NCI-H2227 treated with DMSO at 0.1 percent for 48 hours (cell line): Measurements from ENCODE around the gene CLDN7.
"Not testable (repeated sequence)": the region's sequence is repeated elsewhere in the genome, so short reads cannot be mapped to it uniquely, and the experiment has no call there.

Experiments
- DNase-seq: peaks from one replicate; lab custom pipeline; 2025; lab: John Stamatoyannopoulos, UW

CLDN7 gene

DNA sequence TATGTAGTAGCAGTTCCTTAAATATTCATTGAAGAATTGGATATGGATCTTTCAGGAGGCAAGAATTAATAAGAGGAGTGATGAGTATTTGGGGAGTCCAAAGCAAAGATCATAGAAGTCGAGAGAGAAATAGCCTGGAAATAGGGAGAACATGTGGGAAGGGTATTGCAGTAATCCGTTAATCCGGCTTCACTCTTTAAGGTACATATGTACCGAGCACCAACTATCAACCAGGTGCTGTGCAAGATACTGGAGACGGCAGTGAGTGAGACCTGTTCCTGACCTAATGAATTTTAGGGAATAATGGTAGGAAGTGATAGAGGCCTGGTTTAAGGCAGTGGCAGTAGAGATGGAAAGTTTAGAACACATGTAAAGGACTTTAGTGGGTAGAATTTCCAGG, 9.2 kb downstream of the CLDN7 start:
- no peak for DNase-seq

DNA sequence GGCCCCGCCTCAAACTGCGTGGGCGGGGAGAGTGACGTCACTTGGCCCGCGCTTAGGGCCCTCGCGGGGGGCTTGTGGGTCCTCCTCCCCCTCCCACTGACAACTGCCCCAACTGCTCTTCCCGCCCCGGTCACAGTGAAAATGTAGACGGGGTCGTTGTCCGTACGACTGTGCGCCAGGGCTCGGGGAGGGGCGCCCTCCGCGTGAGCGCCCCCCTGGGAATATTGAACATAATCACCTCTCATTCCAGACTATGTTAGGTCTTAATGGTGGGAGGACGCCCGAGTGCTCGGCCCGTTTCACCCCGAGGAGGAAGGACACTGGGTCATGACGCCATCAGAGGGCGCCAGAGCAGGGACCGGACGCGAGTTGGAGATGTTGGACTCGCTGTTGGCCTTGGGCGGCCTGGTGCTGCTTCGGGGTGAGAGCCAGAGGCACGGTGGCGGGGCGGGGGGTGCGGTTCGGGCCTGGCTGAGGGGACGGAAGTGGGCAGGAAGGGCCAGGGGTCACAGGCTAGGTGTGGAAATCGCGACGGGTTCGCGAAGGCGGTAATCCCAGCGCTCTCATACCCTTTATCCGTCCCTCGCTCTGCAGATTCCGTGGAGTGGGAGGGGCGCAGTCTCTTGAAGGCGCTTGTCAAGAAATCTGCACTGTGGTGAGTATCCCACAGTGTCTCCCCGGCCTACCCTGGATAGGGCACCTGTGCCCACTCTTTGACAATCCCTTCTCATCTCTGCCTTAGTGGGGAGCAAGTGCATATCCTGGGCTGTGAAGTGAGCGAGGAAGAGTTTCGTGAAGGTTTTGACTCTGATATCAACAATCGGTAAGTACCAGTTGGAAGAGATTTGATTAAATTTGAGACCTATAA, 9.9 kb downstream of the CLDN7 start, which contains the start of gene ELP5:
TSS of gene ELP5 (plus strand) at position 40 of the 868 bp plus-strand sequence. CDS start at position 376, 336 bp downstream.
- peak; percentile 93 for DNase-seq

DNA sequence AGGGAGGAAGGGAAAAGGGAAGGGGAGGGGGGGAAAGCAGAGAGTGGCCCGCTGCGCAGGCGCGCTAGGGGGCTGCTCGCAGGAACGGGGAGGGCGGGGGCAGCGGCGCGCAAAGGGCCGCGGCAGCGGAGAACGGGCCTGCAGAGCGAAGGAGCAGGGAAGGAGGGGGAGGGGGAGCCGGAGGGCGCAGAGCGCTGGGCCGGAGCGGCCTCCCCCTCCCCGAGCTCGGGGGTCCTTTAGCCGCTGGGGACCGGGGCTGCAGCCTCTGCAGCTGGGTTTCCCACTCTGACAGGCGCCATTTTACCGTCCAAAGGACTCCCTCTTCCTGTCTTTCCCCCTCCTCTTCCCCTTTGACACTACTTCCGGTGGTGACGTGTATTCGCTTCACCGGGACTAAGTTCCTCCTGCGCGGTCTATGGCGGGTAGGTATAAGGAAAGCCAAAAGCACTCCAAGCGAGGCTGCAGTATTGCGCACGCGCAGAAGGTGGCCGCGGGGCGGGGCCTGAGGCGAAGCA, 10.6 kb downstream of the CLDN7 start, which contains the start of gene CTDNEP1:
TSS of gene CTDNEP1 (minus strand) at position 74 of the 515 bp plus-strand sequence. CDS start 438 bp downstream, outside the sequence.
- DNase-seq: peak; percentile 97

DNA sequence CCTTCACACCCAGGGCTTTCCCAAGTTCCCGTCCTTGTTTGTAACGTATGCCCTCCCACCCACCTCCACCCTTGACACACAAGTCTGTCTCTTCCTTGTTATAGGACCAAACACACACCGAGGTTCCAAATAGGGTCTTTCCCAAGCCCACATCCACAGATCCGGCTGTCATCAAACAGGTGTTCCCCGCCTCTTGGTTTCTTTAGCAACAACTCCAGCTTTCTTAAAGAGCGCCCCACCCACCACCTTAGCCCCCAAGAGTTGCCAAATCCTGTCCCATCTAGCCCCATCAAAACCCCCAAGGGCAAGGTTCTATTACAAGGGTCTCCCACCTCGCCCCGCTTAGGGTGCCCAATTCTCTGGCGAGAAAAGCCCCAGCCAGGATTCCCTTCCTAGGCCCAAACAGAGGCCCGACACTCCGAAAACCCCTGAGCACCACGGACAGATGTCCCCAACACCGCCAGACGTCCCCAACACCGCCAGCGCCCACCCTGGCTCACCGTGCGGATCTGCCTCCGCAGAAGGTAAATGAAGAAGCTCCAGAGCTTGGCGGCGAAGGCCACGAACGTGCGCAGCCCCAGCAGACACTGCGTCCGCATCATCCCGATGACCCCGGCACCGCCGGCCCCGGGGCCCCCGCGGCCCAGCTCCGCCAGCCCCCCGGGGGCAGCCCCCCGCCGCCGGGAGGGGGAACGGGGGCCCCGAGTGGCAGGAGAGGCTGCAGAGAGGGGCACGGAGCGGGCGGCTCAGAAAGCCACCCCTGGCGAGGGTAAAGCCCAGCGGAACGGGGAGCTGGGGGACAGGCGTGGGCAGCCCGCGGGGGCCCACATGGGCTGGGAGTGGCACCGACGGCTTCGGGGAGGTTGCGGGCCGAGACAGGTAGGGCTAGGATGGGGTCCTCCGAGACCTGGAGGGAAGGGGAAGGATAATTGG, 11.3 kb downstream of the CLDN7 start:
- DNase-seq: no peak

DNA sequence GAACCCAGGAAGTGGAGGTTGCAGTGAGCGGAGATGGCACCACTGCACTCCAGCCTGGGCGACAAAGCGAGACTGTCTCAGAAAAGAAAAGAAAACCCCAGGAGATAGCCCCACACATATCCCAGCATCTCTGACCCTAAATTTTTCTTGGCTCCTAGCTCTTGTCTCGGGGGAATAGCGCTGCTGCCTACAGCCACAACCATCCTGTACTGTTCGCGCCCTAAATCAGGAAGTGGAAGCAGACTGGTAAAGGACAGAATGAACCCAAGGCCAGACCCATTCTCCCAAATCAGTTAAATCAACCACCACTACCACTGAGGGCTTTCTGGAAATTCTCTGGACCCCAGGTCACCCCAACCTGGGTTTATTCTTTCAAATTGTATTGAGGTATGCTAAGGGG, 12.4 kb downstream of the CLDN7 start:
- DNase-seq: no peak

DNA sequence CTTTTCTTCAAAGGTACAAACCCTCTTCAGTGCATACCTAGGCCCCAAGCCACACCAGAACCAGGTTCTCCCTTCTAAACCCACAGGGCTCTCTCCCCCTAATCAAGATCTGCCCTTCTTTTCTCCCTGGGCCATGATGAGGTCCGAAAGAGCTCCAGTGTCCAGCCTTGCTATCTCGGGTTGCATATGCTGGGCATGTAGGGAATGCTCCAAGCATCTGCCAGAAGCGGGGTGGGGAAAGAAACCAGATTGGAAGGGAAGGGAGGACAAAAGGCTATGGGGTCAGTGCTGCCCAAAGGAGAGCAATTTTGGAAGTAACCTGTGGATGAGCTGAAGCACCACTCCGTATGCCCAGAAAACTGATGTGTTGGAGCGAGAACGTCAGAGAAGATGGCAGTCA, 13.1 kb downstream of the CLDN7 start:
- DNase-seq: no peak

DNA sequence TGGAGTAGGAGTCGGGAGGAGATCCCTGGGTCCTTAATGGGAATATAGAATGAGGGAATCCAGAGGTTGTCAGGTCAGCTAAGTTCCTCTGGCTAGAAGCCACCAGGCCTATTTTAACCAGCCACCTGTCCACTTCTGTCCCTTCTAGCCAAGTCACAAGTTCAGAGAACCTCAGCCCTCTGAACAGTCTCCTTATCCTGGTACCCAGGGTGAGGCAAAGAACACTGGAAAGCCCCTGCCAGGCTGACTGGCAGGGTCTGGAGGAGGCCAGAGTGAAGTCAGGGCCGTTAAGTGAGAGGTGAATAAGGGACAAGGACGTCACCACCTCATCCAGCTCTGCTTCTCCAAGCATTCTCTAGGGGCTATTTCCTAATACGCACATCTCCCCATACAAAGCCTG, 13.5 kb downstream of the CLDN7 start:
- no peak for DNase-seq

DNA sequence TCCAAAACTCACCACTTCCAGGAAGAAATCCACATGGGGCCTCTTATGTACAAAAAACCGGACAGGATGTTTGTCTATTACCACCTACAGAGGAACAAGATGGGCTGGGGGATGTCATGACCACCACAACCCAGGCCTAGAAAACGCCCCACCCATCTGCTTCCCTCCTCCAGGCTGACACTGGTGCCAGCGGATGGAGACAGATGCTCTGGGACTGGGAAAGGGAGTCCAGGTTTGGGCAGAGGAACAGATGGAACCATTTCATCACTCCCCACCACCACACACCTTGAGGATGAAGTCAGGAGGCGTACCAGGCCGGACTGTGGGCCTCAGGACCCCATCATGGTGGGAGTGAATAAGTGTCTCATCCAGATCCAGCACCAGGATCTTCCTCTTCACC, 15.5 kb downstream of the CLDN7 start:
- DNase-seq: no peak

DNA sequence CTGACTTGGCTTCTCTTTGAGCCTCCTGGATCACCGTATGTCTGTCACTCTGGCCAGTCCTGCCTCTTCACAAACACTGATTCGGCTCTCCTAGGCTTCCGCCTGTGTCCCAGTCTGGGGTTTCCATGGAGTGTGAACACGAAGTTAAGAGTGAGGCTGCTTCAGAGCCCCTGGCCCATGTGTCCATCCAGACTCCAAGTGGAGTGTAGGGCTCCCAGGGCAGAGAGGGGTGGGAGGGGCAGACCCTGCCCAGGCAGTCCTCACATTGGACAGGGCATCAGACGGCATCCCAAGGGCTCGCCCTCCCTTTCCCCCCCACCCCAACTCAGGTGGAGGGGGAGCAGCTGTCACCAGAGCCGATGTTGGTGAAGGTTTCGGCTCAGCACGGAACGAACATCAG, 18.4 kb downstream of the CLDN7 start:
- not testable (repeated sequence) for DNase-seq

DNA sequence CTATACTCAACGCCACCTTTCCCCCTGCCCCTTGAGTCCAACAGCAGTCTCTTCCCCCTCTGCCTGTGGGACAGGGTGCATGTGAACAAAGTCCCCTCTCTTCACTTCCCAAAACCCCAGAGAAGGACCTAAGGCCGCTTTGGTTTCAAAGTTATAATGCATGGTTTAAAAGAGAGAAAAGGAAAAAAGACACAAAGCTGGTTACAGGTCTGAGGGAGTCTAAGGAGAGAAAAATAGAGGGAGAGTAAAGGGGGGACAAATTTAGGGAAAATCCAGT, 18.9 kb downstream of the CLDN7 start:
- DNase-seq: no peak

DNA sequence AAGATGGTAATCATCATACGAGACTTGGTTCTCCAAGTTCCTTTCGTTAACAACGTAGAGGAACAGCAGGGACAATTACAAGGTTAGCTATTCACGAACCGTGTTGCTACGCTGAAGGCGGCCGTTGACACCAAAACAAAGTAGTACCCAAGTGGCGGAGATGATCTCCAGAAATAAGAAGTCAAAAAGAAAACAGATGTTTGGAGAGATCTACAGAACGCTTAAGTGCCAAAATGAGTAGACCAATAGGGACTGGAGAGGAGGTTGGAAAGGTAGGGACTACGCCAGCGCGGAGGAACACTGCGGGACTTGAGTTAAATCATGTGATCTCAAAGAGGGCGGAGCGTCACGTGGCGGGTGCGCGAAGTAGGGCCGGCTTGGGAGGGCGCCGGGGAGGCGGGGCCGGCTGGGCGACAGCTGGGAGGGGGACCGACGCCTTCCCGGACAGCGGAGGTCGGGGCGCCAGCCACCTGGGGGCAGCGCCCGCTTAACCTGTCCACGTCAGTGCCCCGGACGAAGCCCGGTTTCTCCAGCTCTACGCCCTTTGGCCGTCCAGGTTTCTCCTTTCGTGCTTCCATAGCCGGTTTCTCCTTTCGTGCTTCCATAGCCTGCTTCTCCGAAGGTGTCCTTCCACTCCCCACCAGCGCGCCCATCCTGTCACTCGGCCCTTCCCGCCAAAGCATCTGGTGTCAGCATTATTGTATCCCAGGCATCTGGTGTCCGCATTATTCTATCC, 19.4 kb downstream of the CLDN7 start:
- peak; percentile 90 for DNase-seq

DNA sequence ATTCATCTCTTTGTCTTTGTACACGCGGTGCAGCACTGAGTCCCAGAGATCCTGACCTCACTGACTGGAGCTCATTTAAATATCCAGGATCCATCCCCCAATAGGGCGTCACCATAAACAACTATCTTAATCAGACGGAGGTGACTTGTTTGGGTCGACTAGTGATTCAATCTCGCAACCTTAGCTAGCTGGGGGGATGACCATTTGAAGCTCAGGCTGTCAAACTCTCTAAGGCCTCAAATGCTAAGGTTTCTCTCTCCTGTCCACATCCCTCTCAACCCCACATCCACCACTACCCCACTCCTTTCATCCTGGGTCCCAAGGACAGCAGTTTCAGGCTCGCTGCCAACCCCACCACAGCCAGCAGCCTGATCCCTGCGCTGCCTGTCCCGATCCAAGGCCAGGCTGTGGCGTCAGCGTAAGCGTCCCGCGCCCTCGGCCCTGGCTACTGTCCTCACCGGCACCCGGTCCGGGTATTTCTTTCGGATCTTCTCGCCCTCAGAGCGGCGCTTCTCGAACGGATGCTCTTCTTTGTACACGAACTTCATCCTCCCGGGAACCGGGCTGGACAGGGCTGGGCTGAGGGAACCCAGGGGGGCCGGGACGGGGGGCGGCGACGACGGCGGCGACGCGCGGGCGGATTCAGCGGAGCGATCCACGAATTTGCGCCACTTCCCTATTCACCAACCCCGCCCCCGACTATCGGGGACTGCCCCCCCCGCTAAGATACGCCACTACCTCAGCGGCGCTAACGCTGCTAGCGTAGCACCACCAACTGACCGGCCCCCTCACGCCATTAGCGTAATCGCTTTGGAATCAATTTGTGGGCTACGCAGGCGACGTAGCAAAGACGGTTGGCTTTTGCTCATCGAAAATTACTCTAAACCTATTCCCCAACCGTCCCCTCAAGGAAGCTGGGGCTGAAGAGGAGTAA, 20.2 kb downstream of the CLDN7 start, which contains the start of gene GABARAP:
TSS of gene GABARAP (minus strand) at position 667 of the 934 bp plus-strand sequence. CDS start at position 548, 119 bp downstream.
- peak; percentile 89 for DNase-seq

DNA sequence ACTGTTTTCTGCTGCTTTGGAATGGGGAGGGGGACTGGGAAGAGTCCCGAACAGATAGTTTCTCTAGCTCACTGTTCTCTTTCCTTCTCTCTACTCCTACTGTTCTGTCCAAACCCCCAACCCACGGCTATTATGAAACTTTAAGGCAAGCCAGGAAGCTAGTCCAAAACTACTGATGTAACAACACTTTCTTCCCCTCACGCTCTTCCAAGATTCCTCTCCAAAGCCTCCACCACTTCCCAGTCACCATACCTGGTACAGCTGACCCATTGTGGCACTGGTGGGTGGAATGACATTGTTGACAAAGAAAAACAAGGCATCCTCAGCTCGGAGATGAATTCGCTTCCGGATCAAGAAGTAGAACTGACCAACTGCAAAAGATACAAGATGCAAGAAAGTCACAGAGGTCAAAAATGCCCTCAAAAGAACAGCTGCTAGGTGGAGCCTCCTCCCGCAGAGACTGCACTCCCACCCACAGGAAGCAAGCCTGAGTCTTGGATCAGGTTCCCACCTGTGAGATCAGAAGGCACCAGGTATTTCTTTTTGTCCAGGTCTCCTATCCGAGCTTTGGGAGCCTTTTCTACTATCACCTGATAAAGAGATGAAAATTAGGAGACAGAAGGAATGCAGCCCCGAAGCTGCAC, 21.1 kb downstream of the CLDN7 start:
- no peak for DNase-seq

DNA sequence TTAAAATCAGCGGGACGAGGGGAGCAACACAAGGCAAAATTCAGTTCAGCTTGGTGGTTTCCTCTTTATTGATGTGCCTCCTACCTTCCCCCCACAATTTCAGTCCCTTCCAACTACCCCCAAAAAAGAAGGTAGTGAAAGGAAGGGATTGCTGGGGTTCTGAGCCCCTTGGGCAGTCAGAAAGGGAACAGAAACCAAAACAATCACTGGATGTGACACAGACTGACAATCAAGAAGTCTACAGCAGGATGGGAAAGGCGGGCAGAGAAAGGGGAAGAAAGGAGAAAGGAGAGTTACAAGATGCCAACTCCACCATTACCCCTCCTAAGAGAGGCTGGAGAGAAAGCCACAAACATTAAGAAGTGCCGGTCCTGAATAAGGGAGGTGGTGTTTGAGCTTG, 21.9 kb downstream of the CLDN7 start:
- DNase-seq: no peak

DNA sequence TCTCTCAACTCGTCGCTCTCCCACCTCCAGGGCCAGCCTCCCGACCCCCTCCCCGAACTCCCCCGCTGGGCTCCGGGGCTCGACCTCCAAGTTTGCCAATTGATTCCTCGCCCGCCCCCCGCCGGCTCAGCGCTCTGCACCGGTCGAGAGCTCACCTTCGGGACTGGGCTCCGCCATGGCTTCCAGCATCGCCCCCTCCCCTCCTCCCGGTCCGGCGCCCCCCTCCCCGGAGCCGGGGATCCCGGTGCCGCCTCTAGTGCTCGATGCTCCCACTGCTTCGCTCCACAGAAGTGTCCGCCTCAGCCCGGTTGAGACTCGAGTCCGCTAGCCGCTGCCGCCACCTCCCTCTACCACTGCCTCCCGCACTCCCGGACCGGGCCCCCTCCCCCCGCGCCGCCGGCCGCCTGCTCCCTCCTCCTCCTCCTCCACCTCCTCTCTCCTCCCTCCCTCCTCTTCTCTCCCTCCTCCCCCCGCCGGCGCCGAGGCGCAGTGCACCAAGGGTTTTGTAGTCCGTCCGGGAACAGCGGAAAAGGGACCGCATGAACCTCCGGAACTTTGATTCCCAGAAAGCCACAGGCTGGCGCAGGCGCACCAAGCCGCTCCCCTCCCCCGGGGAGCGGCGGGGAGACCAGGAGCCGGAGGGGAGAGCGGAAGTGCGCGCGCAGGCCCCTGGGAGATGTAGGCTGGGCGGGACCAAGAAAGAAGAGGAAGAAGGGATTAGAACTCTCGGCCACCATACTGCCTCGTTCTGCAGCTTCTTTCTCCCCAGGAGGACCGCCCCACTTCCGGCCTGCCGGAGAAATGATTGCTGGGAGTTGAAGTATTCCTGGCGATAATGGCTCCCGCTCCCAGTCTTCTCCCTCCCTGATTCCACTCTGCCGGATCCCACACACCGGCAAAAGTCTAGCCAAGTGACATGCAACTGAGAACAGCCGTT, 22.9 kb downstream of the CLDN7 start, which contains the start of gene PHF23:
TSS of gene PHF23 (minus strand) at position 367 of the 937 bp plus-strand sequence. CDS start at position 189, 178 bp downstream.
- peak; percentile 94 for DNase-seq

DNA sequence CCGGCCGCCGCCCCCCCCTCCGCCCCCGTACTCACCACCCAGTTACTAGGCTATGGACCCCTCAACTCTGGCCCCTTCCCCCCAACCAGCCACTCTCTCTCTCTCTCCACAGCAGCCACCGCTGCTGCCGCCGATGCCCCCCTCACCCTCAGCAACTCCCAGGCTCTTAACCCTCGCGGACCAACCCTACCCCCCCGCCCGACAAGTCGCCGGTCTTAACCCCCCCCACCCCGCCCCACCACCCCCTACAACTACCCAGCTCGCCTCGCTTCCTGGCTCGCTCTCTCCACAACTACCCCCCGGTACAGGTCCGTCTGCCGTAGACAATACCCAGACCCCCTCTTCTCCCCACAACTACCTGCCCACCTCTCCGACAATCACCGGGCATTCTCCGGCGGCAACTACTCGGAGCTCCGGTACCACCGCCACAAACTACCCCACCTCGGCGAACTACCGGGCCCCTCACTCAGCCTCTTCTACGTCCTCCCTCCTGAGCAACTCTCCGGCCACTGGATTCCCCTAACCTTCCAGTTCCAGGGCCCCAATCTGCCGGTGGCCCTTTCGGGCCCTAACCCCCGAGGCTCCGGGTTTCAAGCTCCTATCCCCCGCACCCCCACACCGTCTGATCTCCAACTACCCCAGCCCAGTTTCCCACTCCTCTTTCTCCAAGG, 23.7 kb downstream of the CLDN7 start:
- no peak for DNase-seq

DNA sequence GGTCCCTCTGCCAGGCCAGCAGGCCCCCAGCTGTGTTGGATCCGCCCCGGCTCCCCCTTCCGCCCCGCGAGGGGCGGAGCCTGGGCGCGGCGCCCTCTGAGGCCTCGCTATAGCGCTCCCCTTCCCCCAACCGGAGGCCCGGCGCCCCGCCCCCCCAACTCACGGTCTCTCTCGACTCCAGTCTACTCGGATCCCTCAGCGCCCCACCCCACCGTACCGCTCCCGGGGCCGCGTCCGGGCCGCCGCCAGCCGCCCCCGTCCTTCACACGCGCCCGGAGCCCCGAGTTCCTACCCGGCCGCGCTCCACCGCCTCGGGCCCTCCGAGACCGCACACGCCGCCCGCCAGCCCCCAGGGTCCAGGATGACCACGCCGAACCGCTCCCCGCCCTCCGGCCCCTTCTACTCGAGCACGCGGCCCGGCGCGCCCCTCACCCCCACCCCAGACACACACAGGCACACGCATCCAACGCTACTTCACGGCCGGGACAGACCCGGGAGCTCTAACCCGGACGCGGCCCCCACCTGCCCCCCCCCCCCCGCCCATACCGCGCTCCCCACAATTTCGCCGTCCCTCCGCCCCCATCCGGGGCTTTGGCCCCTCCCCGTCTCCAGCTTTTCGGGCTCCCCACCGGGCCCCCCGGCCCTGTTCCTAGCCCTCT, 24.4 kb downstream of the CLDN7 start:
- peak; percentile 20 for DNase-seq

DNA sequence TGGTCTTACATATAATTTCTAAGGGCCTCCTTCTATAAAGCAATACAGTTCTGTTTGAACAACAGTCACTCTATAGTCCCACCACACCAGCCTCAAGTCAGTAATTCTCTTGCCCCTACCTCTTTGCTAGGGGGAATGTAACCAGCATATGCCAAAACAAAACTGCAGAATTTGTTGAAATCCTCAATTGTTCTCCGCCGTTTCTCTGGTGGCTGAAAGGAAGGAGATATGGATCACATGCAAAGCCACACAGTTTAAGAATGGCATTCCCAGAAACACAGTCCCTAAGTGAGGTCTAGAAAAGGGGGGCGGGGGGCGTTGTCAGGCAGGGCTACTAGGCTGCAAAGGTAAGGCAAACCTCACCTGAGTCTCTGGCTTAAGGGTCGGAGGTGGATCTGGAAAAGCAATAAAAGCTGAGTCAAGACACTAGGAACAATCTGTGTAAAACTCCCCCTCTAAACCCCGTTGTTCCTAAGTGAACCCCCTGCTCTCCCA, 25.0 kb downstream of the CLDN7 start:
- DNase-seq: no peak
